Stimulated activated CD8-positive, alpha-beta memory T cell treated with anti-CD3 and anti-CD28 coated beads, Interleukin-15, amount 100 ng/mL, for 48 hours (primary cell): Measurements from ENCODE around the gene MOBP.
"Not testable (repeated sequence)": the region's sequence is repeated elsewhere in the genome, so short reads cannot be mapped to it uniquely, and the experiment has no call there.

Experiments used
- DNase-seq, 2 donors: peaks; one replicate each; pipeline ENCODE4 v3.0.0-alpha.2; 2020; ENCODE audit warnings: low read depth in 2 of 2

The MOBP gene

GRCh38 chr3:39453134-39453533, 14.3 kb upstream of the MOBP start:
- DNase-seq = no peak

- not testable (repeated sequence) for DNase-seq
These were observed 13.6 kb upstream of the MOBP start for GRCh38 chr3:39453872-39454271.

- no peak for DNase-seq
These were observed 12.8 kb upstream of the MOBP start for GRCh38 chr3:39454591-39455217.

GRCh38 chr3:39456159-39456558, 11.3 kb upstream of the MOBP start:
- no peak for DNase-seq

- DNase-seq = no peak
These were observed 10.1 kb upstream of the MOBP start for GRCh38 chr3:39457361-39457760.

GRCh38 chr3:39458579-39458978, 8.9 kb upstream of the MOBP start:
- not testable (repeated sequence) for DNase-seq

GRCh38 chr3:39460677-39461076, 6.8 kb upstream of the MOBP start:
- no peak for DNase-seq

- DNase-seq = no peak
These were observed 4.2 kb upstream of the MOBP start for GRCh38 chr3:39463269-39463668.

GRCh38 chr3:39466988-39467387, 492 bp upstream of the MOBP start:
- no peak for DNase-seq

- no peak for DNase-seq
These were observed 592 bp downstream of the MOBP start for GRCh38 chr3:39468108-39468436.

- DNase-seq = no peak
These were observed 1.8 kb downstream of the MOBP start for GRCh38 chr3:39469258-39469657.

GRCh38 chr3:39469945-39470344, 2.5 kb downstream of the MOBP start:
- no peak for DNase-seq

- no peak for DNase-seq
These were observed 4.2 kb downstream of the MOBP start for GRCh38 chr3:39471652-39472051.

GRCh38 chr3:39473452-39474125, 6.1 kb downstream of the MOBP start:
- DNase-seq = no peak

- DNase-seq = no peak
These were observed 6.6 kb downstream of the MOBP start for GRCh38 chr3:39474126-39474515.

- no peak for DNase-seq
These were observed 9.3 kb downstream of the MOBP start for GRCh38 chr3:39476783-39477182.

- no peak for DNase-seq
These were observed 10.7 kb downstream of the MOBP start for GRCh38 chr3:39478226-39478625.

- DNase-seq = no peak
These were observed 12.4 kb downstream of the MOBP start for GRCh38 chr3:39479701-39480414.

GRCh38 chr3:39485547-39485946, 18.1 kb downstream of the MOBP start:
- DNase-seq = no peak

- no peak for DNase-seq
These were observed 23.5 kb downstream of the MOBP start for GRCh38 chr3:39491014-39491413.

GRCh38 chr3:39491733-39492350, 24.4 kb downstream of the MOBP start:
- DNase-seq = no peak

- DNase-seq = no peak
These were observed 27.3 kb downstream of the MOBP start for GRCh38 chr3:39494781-39495180.

GRCh38 chr3:39497753-39498152, 30.3 kb downstream of the MOBP start:
- no peak for DNase-seq
